ENCODE data around the gene EPAS1. TPM values are rescaled to one million over a fixed set of nuclear protein-coding genes. Genes with fewer than 3 reads are reported as not detected.

EPAS1 gene
- total and polyA plus RNA-seq, 4 donors, result 26.2 to 193 (median 61.1) TPM

DNA sequence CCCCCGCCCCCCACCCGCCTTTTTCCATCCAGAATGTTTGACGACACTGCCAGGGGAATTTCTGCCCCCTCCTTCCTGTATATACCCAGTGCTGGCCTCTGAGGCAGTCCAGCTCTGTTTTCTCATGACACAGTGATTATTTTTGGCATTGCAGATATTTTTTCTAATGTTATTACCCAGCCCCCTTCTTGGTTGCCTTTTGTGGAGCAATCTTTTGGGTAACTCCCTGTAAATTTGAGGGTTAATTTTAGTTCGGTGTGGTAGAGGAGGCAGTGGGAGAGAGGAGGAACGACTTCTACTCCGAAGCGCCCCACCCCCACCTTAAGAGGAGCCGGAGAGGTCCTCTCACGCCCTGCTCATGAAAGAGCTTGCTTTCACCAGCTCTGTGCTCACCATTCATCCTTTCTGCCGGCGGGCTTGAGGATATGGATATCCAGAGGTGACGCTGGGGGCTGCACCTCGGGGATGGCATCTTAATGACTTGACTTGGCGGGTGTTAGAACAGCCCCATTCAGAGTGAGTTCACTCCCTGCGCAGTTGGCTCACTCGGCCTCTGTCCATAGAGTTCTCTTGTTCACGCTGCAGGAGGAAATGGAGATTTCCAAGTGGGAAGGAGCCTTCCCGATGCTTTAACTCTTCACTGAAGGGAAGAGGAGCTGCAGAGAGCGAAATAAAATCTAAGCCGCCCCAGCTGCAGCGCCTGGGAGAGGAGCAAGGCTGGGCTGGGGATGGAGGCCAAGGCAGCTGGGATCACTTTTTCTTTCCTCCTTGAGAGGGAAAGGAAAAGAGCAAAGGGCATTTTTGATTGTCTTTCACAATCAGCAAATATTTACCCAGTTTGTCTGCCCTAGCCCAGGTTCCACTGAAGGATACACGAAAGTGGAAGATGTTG is 38.4 kb downstream of the EPAS1 start:
- Histone ChIP-seq H3K9ac (ENCODE audit: low read depth in 1 of 2, low read length in 2 of 2) (no peak overlapping the region), H3K4me3 (ENCODE audit: low read depth in 1 of 3, low read length in 3 of 3) (no peak overlapping the region), H3K9me3 (ENCODE audit: control insufficient read depth in 4 of 4, low read length in 3 of 4) (no peaks in the 10 kb centered on the region), H3K36me3 (ENCODE audit: control insufficient read depth in 4 of 4, insufficient read depth in 3 of 4, low read depth in 1 of 4, low read length in 3 of 4) (no peaks in the 10 kb centered on the region), H3K4me1 (ENCODE audit: control insufficient read depth in 4 of 4, insufficient read depth in 4 of 4, low read length in 3 of 4) (peaks cover 27 to 100% (median 86%) of the 10 kb centered on the region in 4 donors), H3K27me3 (ENCODE audit: control insufficient read depth in 4 of 4, insufficient read depth in 4 of 4, low read length in 3 of 4) (no peaks in the 10 kb centered on the region), H3K27ac (ENCODE audit: low read depth in 1 of 2, low read length in 2 of 2) (peak overlapping the region; percentile 81 to 82)
- no peak for DNase-seq (ENCODE audit: low spot score)
- TF ChIP-seq JUND (IDR thresholded peaks at IDR 0.05) (no peak), SP1 (IDR thresholded peaks at IDR 0.05) (no peak), GABPA (IDR thresholded peaks at IDR 0.05 in 1 of 2, conservative IDR thresholded peaks at IDR 0.05 in 1 of 2) (no peak), ATF3 (IDR thresholded peaks at IDR 0.05) (no peak), NR2F2 (IDR thresholded peaks at IDR 0.05) (no peak), FOXA1 (IDR thresholded peaks at IDR 0.05) (no peak), TAF1 (conservative IDR thresholded peaks at IDR 0.05) (no peak), ZBTB33 (IDR thresholded peaks at IDR 0.05) (no peak), RAD21 (IDR thresholded peaks at IDR 0.05) (peak in 1 of 2 donors; percentile 30), HNF4G (IDR thresholded peaks at IDR 0.05) (no peak), HNF4A (conservative IDR thresholded peaks at IDR 0.05) (peak; percentile 64 to 66), RXRA (IDR thresholded peaks at IDR 0.05) (peak in 1 of 2 donors; percentile 46), CTCF (IDR thresholded peaks at IDR 0.05; ENCODE audit: low read depth, low read length, missing input control) (no peak)
- WGBS, result 35% methylated on average over 22 of the region's 22 CpGs

DNA sequence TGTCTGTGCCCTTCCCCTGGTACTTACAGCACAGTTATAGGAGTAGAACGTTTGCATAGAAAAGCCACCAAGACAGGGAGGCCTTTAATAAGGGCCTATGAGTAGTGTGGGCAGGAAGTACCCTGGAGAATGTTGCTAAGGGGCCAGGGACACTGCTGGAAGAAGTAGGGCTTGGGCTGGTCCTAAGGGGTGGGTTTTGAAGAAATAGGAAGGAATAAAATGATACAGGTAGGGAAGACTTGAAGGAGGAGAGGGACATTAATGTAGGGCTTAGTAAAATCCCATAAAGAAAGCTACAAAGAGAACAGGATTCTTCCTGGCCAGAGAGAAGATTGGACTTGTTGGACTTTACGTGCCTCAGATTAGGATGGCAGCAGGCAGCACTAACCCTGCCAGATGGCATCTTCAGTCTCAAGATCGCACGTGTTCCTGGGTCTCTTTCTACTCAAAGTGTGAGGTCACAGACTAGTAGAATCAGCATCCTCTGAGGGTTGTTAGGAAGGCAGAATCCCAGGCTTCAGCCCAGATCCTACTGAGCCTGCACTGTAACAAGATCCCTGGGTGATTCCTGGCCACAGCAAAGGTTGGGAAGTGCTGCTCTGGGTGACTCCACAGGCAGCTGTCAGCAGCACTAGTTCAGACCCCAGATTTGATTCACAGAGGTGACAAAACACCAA is 39.2 kb downstream of the EPAS1 start:
- WGBS, result 40% methylated on average over 4 of the region's 4 CpGs
- Histone ChIP-seq H3K4me3 (ENCODE audit: low read depth in 1 of 3, low read length in 3 of 3) (no peak overlapping the region), H3K27me3 (ENCODE audit: control insufficient read depth in 4 of 4, insufficient read depth in 4 of 4, low read length in 3 of 4) (no peaks in the 10 kb centered on the region), H3K9ac (ENCODE audit: low read depth in 1 of 2, low read length in 2 of 2) (peak overlapping the region in 1 of 2 donors; percentile 4), H3K4me1 (ENCODE audit: control insufficient read depth in 4 of 4, insufficient read depth in 4 of 4, low read length in 3 of 4) (peaks cover 22 to 94% (median 82%) of the 10 kb centered on the region in 4 donors), H3K9me3 (ENCODE audit: control insufficient read depth in 4 of 4, low read length in 3 of 4) (no peaks in the 10 kb centered on the region), H3K36me3 (ENCODE audit: control insufficient read depth in 4 of 4, insufficient read depth in 3 of 4, low read depth in 1 of 4, low read length in 3 of 4) (no peaks in the 10 kb centered on the region), H3K27ac (ENCODE audit: low read depth in 1 of 2, low read length in 2 of 2) (peak overlapping the region; percentile 81 to 82)
- DNase-seq (ENCODE audit: low spot score), result no peak
- no peak for TF ChIP-seq GABPA (IDR thresholded peaks at IDR 0.05 in 1 of 2, conservative IDR thresholded peaks at IDR 0.05 in 1 of 2)
- no peak for TF ChIP-seq MAX (IDR thresholded peaks at IDR 0.05)
- TF ChIP-seq HNF4A (conservative IDR thresholded peaks at IDR 0.05), result no peak
- no peak for TF ChIP-seq SP1 (IDR thresholded peaks at IDR 0.05)
- TF ChIP-seq, protein P1, sequence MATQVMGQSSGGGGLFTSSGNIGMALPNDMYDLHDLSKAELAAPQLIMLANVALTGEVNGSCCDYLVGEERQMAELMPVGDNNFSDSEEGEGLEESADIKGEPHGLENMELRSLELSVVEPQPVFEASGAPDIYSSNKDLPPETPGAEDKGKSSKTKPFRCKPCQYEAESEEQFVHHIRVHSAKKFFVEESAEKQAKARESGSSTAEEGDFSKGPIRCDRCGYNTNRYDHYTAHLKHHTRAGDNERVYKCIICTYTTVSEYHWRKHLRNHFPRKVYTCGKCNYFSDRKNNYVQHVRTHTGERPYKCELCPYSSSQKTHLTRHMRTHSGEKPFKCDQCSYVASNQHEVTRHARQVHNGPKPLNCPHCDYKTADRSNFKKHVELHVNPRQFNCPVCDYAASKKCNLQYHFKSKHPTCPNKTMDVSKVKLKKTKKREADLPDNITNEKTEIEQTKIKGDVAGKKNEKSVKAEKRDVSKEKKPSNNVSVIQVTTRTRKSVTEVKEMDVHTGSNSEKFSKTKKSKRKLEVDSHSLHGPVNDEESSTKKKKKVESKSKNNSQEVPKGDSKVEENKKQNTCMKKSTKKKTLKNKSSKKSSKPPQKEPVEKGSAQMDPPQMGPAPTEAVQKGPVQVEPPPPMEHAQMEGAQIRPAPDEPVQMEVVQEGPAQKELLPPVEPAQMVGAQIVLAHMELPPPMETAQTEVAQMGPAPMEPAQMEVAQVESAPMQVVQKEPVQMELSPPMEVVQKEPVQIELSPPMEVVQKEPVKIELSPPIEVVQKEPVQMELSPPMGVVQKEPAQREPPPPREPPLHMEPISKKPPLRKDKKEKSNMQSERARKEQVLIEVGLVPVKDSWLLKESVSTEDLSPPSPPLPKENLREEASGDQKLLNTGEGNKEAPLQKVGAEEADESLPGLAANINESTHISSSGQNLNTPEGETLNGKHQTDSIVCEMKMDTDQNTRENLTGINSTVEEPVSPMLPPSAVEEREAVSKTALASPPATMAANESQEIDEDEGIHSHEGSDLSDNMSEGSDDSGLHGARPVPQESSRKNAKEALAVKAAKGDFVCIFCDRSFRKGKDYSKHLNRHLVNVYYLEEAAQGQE (IDR thresholded peaks at IDR 0.05), result no peak
- TF ChIP-seq FOXA1 (IDR thresholded peaks at IDR 0.05), result no peak
- no peak for TF ChIP-seq ZBTB33 (IDR thresholded peaks at IDR 0.05)
- no peak for TF ChIP-seq EGR1 (IDR thresholded peaks at IDR 0.05; ENCODE audit: low read depth in 2 of 2)
- TF ChIP-seq NR2F2 (IDR thresholded peaks at IDR 0.05), result no peak
- TF ChIP-seq YY1 (IDR thresholded peaks at IDR 0.05), result no peak
- TF ChIP-seq RAD21 (IDR thresholded peaks at IDR 0.05), result no peak
- no peak for TF ChIP-seq HNF4G (IDR thresholded peaks at IDR 0.05)
- no peak for TF ChIP-seq JUND (IDR thresholded peaks at IDR 0.05)

All from liver (tissue), 9 donors.